Astrocyte (in vitro differentiated cells and primary cell): ENCODE data around the gene ZCCHC2. TPM values are rescaled to one million over a fixed set of nuclear protein-coding genes. Genes with fewer than 3 reads are reported as not detected.

ENCODE experiments used
- DNase-seq: peaks from one replicate; pipeline ENCODE4 v3.0.0-alpha.2; 2010; ENCODE audit warnings: low read depth
- FAIRE-seq: peaks from 2 replicates; lab custom pipeline; 2011; peaks lifted over from hg19 to GRCh38; lab: Jason Lieb, UNC
- H2AFZ ChIP-seq: 2 replicates; pipeline ENCODE4 v1.6.0; 2012; ENCODE audit warnings: low read depth, low read length, inconsistent platforms
- H3K27ac ChIP-seq: 2 replicates; pipeline ENCODE4 v1.5.1; 2011; ENCODE audit warnings: low read depth, low read length, inconsistent platforms
- H3K27me3 ChIP-seq: 2 replicates; pipeline ENCODE4 v1.6.0; 2011; ENCODE audit warnings: low read length, inconsistent platforms; ENCODE audit not compliant: insufficient read depth
- H3K36me3 ChIP-seq: 2 replicates; pipeline ENCODE4 v1.5.1; 2011; ENCODE audit warnings: low read length, inconsistent platforms; ENCODE audit not compliant: insufficient read depth
- H3K4me1 ChIP-seq: 2 replicates; pipeline ENCODE4 v1.5.1; 2011; ENCODE audit warnings: low read length, inconsistent platforms; ENCODE audit not compliant: insufficient read depth
- H3K4me2 ChIP-seq: 2 replicates; pipeline ENCODE4 v1.6.0; 2012; ENCODE audit warnings: low read length, inconsistent platforms
- H3K4me3 ChIP-seq: 2 replicates; pipeline ENCODE4 v1.5.1; 2011; ENCODE audit warnings: low read depth, mild to moderate bottlenecking, low read length, inconsistent platforms; ENCODE audit not compliant: insufficient read depth
- H3K79me2 ChIP-seq: 2 replicates; pipeline ENCODE4 v1.6.0; 2012; ENCODE audit warnings: mild to moderate bottlenecking, low read length, inconsistent platforms; ENCODE audit not compliant: insufficient read depth
- H3K9ac ChIP-seq: 2 replicates; pipeline ENCODE4 v1.6.0; 2012; ENCODE audit warnings: mild to moderate bottlenecking, low read length, inconsistent platforms
- H3K9me3 ChIP-seq: 2 replicates; pipeline ENCODE4 v1.5.1; 2012; ENCODE audit warnings: low read depth, mild to moderate bottlenecking, low read length, inconsistent platforms; ENCODE audit not compliant: insufficient read depth
- H4K20me1 ChIP-seq: 2 replicates; pipeline ENCODE4 v1.6.0; 2012; ENCODE audit warnings: low read length, inconsistent platforms; ENCODE audit not compliant: insufficient read depth
- H3K27ac Mint-ChIP-seq: one replicate; pipeline ENCODE4 v1.8.0; 2021; ENCODE audit warnings: mild to moderate bottlenecking, mixed read lengths; ENCODE audit not compliant: unreplicated experiment
- H3K27me3 Mint-ChIP-seq: one replicate; pipeline ENCODE4 v1.8.0; 2021; ENCODE audit warnings: low read depth, mixed read lengths; ENCODE audit not compliant: unreplicated experiment
- H3K36me3 Mint-ChIP-seq: one replicate; pipeline ENCODE4 v1.8.0; 2021; ENCODE audit warnings: low read depth, mixed read lengths; ENCODE audit not compliant: unreplicated experiment
- H3K4me1 Mint-ChIP-seq: one replicate; pipeline ENCODE4 v1.8.0; 2021; ENCODE audit warnings: low read depth, mixed read lengths; ENCODE audit not compliant: unreplicated experiment
- H3K4me3 Mint-ChIP-seq: one replicate; pipeline ENCODE4 v1.8.0; 2021; ENCODE audit warnings: mild to moderate bottlenecking, moderate library complexity, mixed read lengths; ENCODE audit not compliant: unreplicated experiment
- H3K9me3 Mint-ChIP-seq: one replicate; pipeline ENCODE4 v1.8.0; 2021; ENCODE audit warnings: mild to moderate bottlenecking, mixed read lengths; ENCODE audit not compliant: unreplicated experiment
- EZH2 ChIP-seq: IDR thresholded peaks from 2 replicates; pipeline ENCODE4 v1.6.1; 2012; ENCODE audit warnings: mild to moderate bottlenecking, low read length, inconsistent platforms; ENCODE audit not compliant: insufficient read depth
- total RNA-seq: library from RNA; stranded (reverse); gene quantifications from 2 replicates; pipeline ENCODE4 v1.2.1, GENCODE V29; 2021
- TF ChIP-seq, protein P1 (sequence below): IDR thresholded peaks from 2 replicates; pipeline ENCODE4 v1.5.1; 2011; ENCODE audit warnings: low read depth, mild to moderate bottlenecking, inconsistent platforms, low read length, moderate library complexity; ENCODE audit not compliant: insufficient read depth

ZCCHC2 gene
- total RNA-seq, 1 donor from 2014 or later = 14.8 TPM

DNA sequence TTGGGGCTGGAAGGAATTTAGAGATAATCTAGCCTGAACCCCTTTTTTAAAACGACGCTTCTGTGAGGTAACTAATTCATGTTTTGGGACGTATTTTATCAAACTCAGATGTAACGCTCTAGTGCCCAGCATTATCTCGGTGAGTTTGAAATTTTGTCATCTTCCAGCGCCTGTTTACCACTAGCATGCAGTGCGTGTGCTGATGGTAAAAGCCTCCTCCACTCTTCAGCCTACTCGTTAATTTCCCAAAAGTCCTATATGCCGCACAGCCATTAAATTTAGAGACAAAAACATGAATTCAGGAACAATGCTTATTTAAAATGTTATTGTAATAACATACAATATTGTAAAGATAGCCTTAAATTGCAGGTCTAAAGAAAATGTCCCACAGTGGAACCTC lies 2.8 kb downstream of the ZCCHC2 start:
- Histone ChIP-seq H3K27me3 (peaks cover under 1% of the 10 kb centered on the region), H4K20me1 (peaks cover 7% of the 10 kb centered on the region), H3K9me3 (no peaks in the 10 kb centered on the region), H3K27ac (no peak overlapping the region), H3K4me2 (peak overlapping the region; percentile 84), H2AFZ (no peak overlapping the region), H3K36me3 (no peaks in the 10 kb centered on the region), H3K79me2 (peaks cover 26% of the 10 kb centered on the region), H3K4me3 (peak overlapping the region; percentile 84), H3K9ac (no peak overlapping the region), H3K4me1 (peaks cover 12% of the 10 kb centered on the region)
- Mint-ChIP-seq H3K4me3 (peak overlapping the region; percentile 96), H3K27me3 (no peaks in the 10 kb centered on the region), H3K4me1 (peaks cover 22% of the 10 kb centered on the region), H3K9me3 (no peaks in the 10 kb centered on the region), H3K27ac (peak overlapping the region; percentile 85), H3K36me3 (no peaks in the 10 kb centered on the region)
- DNase-seq = no peak
- FAIRE-seq = no peak
- TF ChIP-seq, protein P1, sequence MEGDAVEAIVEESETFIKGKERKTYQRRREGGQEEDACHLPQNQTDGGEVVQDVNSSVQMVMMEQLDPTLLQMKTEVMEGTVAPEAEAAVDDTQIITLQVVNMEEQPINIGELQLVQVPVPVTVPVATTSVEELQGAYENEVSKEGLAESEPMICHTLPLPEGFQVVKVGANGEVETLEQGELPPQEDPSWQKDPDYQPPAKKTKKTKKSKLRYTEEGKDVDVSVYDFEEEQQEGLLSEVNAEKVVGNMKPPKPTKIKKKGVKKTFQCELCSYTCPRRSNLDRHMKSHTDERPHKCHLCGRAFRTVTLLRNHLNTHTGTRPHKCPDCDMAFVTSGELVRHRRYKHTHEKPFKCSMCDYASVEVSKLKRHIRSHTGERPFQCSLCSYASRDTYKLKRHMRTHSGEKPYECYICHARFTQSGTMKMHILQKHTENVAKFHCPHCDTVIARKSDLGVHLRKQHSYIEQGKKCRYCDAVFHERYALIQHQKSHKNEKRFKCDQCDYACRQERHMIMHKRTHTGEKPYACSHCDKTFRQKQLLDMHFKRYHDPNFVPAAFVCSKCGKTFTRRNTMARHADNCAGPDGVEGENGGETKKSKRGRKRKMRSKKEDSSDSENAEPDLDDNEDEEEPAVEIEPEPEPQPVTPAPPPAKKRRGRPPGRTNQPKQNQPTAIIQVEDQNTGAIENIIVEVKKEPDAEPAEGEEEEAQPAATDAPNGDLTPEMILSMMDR = no peak
- no peak for TF ChIP-seq EZH2

DNA sequence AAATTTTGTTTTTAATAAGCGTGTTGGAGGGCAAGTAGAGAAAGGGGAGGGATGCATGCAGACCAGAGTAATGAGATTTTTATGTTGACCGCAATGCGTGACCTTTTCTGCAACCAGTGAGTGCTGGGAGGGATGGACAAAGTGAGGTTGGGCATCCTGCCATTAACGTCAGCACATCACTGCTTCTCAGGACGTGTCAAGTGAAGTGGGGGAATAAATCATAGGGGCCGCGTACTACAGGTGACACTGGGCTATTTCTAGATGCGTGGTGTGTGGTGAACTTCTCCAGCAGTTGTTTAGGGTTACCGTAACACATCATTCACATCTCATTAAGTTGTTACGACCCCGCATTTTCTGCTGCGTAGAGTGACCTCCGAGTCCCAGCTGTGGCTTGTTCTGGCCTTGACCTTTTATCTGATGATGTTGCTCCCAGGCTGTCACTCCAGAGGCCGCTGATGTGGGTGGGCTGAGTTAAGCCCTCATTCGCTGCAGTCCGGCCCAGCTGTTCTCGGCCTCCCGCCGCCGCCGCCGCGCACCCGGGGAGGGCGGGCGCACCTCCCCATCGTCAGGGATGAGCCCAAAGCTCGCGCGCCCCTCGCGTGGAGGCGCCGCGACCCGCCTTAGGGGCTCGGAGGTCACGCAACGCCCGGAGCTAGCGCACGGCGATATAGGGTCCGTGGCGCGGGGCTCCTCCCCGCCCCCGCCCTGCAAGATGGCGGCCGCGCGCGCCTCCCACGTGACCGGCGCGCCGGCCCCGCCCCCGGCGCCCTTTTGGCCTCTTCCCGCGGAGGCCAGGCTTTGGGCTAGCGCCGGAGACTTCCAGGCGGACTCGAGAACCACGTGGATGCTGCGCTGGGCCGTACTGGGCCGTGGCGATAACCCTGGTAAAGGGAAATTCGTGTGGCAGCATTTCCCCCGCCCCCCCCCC lies 3.5 kb downstream of the ZCCHC2 start:
- peak overlapping the region; percentile 85 for H3K27ac Mint-ChIP-seq
- Histone ChIP-seq H2AFZ (peak overlapping the region; percentile 94), H3K79me2 (peaks cover 26% of the 10 kb centered on the region), H3K4me3 (peak overlapping the region; percentile 84), H3K27ac (peak overlapping the region; percentile 78), H3K9ac (peak overlapping the region; percentile 85), H3K27me3 (no peaks in the 10 kb centered on the region), H3K4me2 (peak overlapping the region; percentile 84), H3K4me1 (peaks cover 12% of the 10 kb centered on the region), H3K36me3 (no peaks in the 10 kb centered on the region), H3K9me3 (no peaks in the 10 kb centered on the region), H4K20me1 (peaks cover 7% of the 10 kb centered on the region)
- H3K27me3 Mint-ChIP-seq = no peaks in the 10 kb centered on the region
- no peak for TF ChIP-seq EZH2
- TF ChIP-seq, protein P1 = no peak
- H3K4me3 Mint-ChIP-seq = peak overlapping the region; percentile 96
- H3K4me1 Mint-ChIP-seq = peaks cover 21% of the 10 kb centered on the region
- H3K9me3 Mint-ChIP-seq = no peaks in the 10 kb centered on the region
- DNase-seq = peak; percentile 77
- no peak for FAIRE-seq
- no peaks in the 10 kb centered on the region for H3K36me3 Mint-ChIP-seq

DNA sequence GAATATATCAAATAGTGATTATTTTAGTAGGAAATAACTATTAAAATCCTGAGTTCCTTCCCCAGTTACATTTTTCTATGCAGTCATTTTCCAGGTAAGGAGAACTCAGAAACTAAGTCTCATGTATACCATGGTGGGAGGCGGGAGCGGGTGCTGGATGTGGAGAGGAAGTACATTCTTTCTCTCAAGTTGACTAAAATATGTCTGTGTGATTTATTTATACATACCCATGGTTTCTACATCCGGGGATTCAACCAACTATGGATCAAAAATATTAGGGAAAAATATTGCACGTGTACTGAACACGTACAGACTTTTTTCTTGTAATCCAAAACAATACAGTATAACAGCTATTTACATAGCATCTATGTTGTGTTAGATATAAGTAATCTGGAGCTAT lies 6.8 kb downstream of the ZCCHC2 start:
- FAIRE-seq (no peak), DNase-seq (no peak)
- H3K4me1 Mint-ChIP-seq = peaks cover 22% of the 10 kb centered on the region
- H3K4me1 ChIP-seq = peaks cover 12% of the 10 kb centered on the region
- H3K36me3 Mint-ChIP-seq = no peaks in the 10 kb centered on the region
- H3K27me3 ChIP-seq = no peaks in the 10 kb centered on the region
- H3K36me3 ChIP-seq = no peaks in the 10 kb centered on the region
- no peak overlapping the region for H3K27ac ChIP-seq
- H3K27ac Mint-ChIP-seq = no peak overlapping the region
- no peak overlapping the region for H3K9ac ChIP-seq
- no peaks in the 10 kb centered on the region for H3K9me3 ChIP-seq
- H4K20me1 ChIP-seq = peaks cover 7% of the 10 kb centered on the region
- no peaks in the 10 kb centered on the region for H3K27me3 Mint-ChIP-seq
- peaks cover 19% of the 10 kb centered on the region for H3K79me2 ChIP-seq
- TF ChIP-seq, protein P1 = no peak
- no peak for TF ChIP-seq EZH2
- no peak overlapping the region for H2AFZ ChIP-seq
- no peak overlapping the region for H3K4me3 Mint-ChIP-seq
- no peaks in the 10 kb centered on the region for H3K9me3 Mint-ChIP-seq
- no peak overlapping the region for H3K4me3 ChIP-seq
- H3K4me2 ChIP-seq = no peak overlapping the region
